Natural killer cell (primary cell): ENCODE measurements around the gene HTR2B. TPM values are rescaled to one million over a fixed set of nuclear protein-coding genes. Genes with fewer than 3 reads are reported as not detected.
A peak's percentile ranks its signal among the peaks of the same experiment; 100 is the strongest.

Source experiments
- ATAC-seq, 3 donors: fragments of 150-1000 bp in 2 of 3; fragments of 200-7000 bp in 1 of 3; cut with Tn5 transposase; 1 replicate in 1 of 3; 2 replicates in 2 of 3; pipeline ENCODE4 v1.10.0; 2021; ENCODE audit warnings: mild to moderate bottlenecking in 2 of 3, moderate library complexity in 2 of 3
- DNase-seq, 2 donors: peaks; one replicate each; pipeline versions ENCODE4 v3.0.0 to v3.0.0-alpha.2; 2013 to 2021; ENCODE audit warnings: mixed read lengths in 1 of 2
- H3K27ac ChIP-seq: one replicate; pipeline ENCODE4 v1.5.1; 2013; ENCODE audit warnings: mild to moderate bottlenecking, low read length
- H3K27me3 ChIP-seq: one replicate; pipeline ENCODE4 v1.6.1; 2013; ENCODE audit warnings: low read length; ENCODE audit not compliant: control insufficient read depth, insufficient read depth
- H3K36me3 ChIP-seq: one replicate; pipeline ENCODE4 v1.6.1; 2013; ENCODE audit warnings: low read length; ENCODE audit not compliant: control insufficient read depth, insufficient read depth
- H3K4me1 ChIP-seq: one replicate; pipeline ENCODE4 v1.6.1; 2013; ENCODE audit warnings: low read length; ENCODE audit not compliant: control insufficient read depth, insufficient read depth
- H3K4me3 ChIP-seq: one replicate; pipeline ENCODE4 v1.5.1; 2013; ENCODE audit warnings: low read length
- H3K9me3 ChIP-seq: one replicate; pipeline ENCODE4 v1.6.1; 2013; ENCODE audit warnings: low read length; ENCODE audit not compliant: control insufficient read depth, insufficient read depth
- H3K27ac Mint-ChIP-seq, 2 donors: one replicate each; pipeline ENCODE4 v1.8.0; 2022; ENCODE audit warnings: mild to moderate bottlenecking in 2 of 2, mixed read lengths in 2 of 2, moderate library complexity in 1 of 2
- H3K27me3 Mint-ChIP-seq, 2 donors: one replicate each; pipeline ENCODE4 v1.8.0; 2022; ENCODE audit warnings: low read depth in 2 of 2, mixed read lengths in 2 of 2
- H3K36me3 Mint-ChIP-seq: one replicate; pipeline ENCODE4 v1.8.0; 2022; ENCODE audit warnings: mixed read lengths
- H3K4me1 Mint-ChIP-seq, 2 donors: one replicate each; pipeline ENCODE4 v1.8.0; 2022; ENCODE audit warnings: mixed read lengths in 2 of 2
- H3K4me3 Mint-ChIP-seq: one replicate; pipeline ENCODE4 v1.8.0; 2022; ENCODE audit warnings: mild to moderate bottlenecking, moderate library complexity, mixed read lengths
- H3K9me3 Mint-ChIP-seq, 2 donors: one replicate each; pipeline ENCODE4 v1.8.0; 2022; ENCODE audit warnings: mixed read lengths in 2 of 2
- WGBS: methylation state at CpG from one replicate; pipeline ENCODE4 v1.1.7; 2013; ENCODE audit warnings: missing lambda C conversion rate; ENCODE audit not compliant: insufficient coverage; 5-methylcytosine and 5-hydroxymethylcytosine counted together
- intact Hi-C: fragments of 100-400 bp; cut with micrococcal nuclease; formaldehyde crosslinking; loops from one replicate; pipeline ENCODE4 v1.14.2; 2022
- total RNA-seq, 4 donors: library from RNA; stranded (reverse); fragments of 120-200 nt in 1 of 4; gene quantifications; one replicate each; pipeline versions ENCODE4 v1.2.3 to v1.2.4, GENCODE V29; 2013 to 2022
- TF ChIP-seq, protein P1 (sequence below): fragments of 200-600 bp; IDR thresholded peaks from one replicate; pipeline ENCODE4 v1.8.0; 2022; ENCODE audit warnings: antibody characterized with exemption

The HTR2B gene
- total RNA-seq, 3 donors from 2014 or later (not counting 1 experiment from before 2014, with no cell fraction given), result not detected

GRCh38 chr2:231163414-231164095, 38.7 kb upstream of the HTR2B start:
- TF ChIP-seq, protein P1, sequence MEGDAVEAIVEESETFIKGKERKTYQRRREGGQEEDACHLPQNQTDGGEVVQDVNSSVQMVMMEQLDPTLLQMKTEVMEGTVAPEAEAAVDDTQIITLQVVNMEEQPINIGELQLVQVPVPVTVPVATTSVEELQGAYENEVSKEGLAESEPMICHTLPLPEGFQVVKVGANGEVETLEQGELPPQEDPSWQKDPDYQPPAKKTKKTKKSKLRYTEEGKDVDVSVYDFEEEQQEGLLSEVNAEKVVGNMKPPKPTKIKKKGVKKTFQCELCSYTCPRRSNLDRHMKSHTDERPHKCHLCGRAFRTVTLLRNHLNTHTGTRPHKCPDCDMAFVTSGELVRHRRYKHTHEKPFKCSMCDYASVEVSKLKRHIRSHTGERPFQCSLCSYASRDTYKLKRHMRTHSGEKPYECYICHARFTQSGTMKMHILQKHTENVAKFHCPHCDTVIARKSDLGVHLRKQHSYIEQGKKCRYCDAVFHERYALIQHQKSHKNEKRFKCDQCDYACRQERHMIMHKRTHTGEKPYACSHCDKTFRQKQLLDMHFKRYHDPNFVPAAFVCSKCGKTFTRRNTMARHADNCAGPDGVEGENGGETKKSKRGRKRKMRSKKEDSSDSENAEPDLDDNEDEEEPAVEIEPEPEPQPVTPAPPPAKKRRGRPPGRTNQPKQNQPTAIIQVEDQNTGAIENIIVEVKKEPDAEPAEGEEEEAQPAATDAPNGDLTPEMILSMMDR, result no peak
- no peak overlapping the region for H3K4me3 ChIP-seq
- H3K27ac Mint-ChIP-seq, result no peak overlapping the region
- no peaks in the 10 kb centered on the region for H3K27me3 Mint-ChIP-seq
- intact Hi-C loops, result no loop called here
- H3K27me3 ChIP-seq, result no peaks in the 10 kb centered on the region
- no peak overlapping the region for H3K27ac ChIP-seq
- peaks cover 23% of the 10 kb centered on the region for H3K36me3 Mint-ChIP-seq
- H3K9me3 ChIP-seq, result no peaks in the 10 kb centered on the region
- H3K9me3 Mint-ChIP-seq, result no peaks in the 10 kb centered on the region
- DNase-seq (no peak), ATAC-seq (no peak)
- WGBS, result 98% methylated on average over 4 of the region's 4 CpGs
- H3K4me1 ChIP-seq, result peaks cover 4% of the 10 kb centered on the region
- H3K4me1 Mint-ChIP-seq, result no peaks in the 10 kb centered on the region
- peaks cover 47% of the 10 kb centered on the region for H3K36me3 ChIP-seq
- no peak overlapping the region for H3K4me3 Mint-ChIP-seq

DNA sequence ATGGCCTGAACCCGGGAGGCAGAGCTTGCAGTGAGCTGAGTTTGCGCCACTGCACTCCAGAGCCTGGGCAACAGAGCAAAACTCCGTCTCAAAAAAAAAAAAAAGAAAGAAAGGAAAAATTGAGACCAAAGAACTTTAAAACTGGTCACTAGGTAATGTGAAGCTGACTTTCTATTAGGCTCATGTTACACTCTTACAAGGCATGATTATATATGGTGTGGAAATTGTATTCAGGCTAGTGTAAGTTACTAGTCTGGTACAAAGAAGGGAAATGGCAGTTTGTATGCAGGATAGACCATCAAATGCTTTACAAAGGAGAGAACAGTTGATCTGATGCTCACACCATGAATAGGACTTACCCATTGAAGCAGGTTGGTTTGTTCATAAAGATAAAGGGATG, 38.2 kb upstream of the HTR2B start:
- H3K27me3 Mint-ChIP-seq, result no peaks in the 10 kb centered on the region
- 98% methylated on average over 3 of the region's 3 CpGs for WGBS
- H3K9me3 Mint-ChIP-seq, result no peaks in the 10 kb centered on the region
- no peak overlapping the region for H3K27ac ChIP-seq
- peaks cover 19% of the 10 kb centered on the region for H3K36me3 Mint-ChIP-seq
- no peaks in the 10 kb centered on the region for H3K9me3 ChIP-seq
- H3K27ac Mint-ChIP-seq, result no peak overlapping the region
- no peak overlapping the region for H3K4me3 ChIP-seq
- no peak for DNase-seq
- H3K4me1 ChIP-seq, result peaks cover 4% of the 10 kb centered on the region
- H3K27me3 ChIP-seq, result no peaks in the 10 kb centered on the region
- ATAC-seq, result no peak
- H3K4me1 Mint-ChIP-seq, result no peaks in the 10 kb centered on the region
- no peak overlapping the region for H3K4me3 Mint-ChIP-seq
- intact Hi-C loops, result no loop called here
- H3K36me3 ChIP-seq, result peaks cover 45% of the 10 kb centered on the region
- TF ChIP-seq, protein P1, result no peak

GRCh38 chr2:231161877-231162329, 37.1 kb upstream of the HTR2B start:
- H3K4me3 Mint-ChIP-seq, result no peak overlapping the region
- WGBS, result 96% methylated on average over 2 of the region's 2 CpGs
- intact Hi-C loops, result no loop called here
- no peak for DNase-seq
- no peaks in the 10 kb centered on the region for H3K27me3 ChIP-seq
- peak overlapping the region in 1 of 2 donors; percentile 31 for H3K27ac Mint-ChIP-seq
- no peaks in the 10 kb centered on the region for H3K4me1 Mint-ChIP-seq
- no peak for ATAC-seq
- H3K4me1 ChIP-seq, result peaks cover 4% of the 10 kb centered on the region
- peaks cover 8% of the 10 kb centered on the region for H3K36me3 Mint-ChIP-seq
- no peaks in the 10 kb centered on the region for H3K9me3 ChIP-seq
- no peak overlapping the region for H3K4me3 ChIP-seq
- TF ChIP-seq, protein P1, result no peak
- peaks cover 37% of the 10 kb centered on the region for H3K36me3 ChIP-seq
- no peaks in the 10 kb centered on the region for H3K9me3 Mint-ChIP-seq
- no peaks in the 10 kb centered on the region for H3K27me3 Mint-ChIP-seq
- no peak overlapping the region for H3K27ac ChIP-seq
